GM19240 (cell line): ENCODE results near the gene PPFIBP2.

Experiments used
- DNase-seq: peaks from one replicate; pipeline ENCODE4 v3.0.0; 2011; ENCODE audit warnings: low spot score; ENCODE audit not compliant: insufficient read length

Gene PPFIBP2

DNA sequence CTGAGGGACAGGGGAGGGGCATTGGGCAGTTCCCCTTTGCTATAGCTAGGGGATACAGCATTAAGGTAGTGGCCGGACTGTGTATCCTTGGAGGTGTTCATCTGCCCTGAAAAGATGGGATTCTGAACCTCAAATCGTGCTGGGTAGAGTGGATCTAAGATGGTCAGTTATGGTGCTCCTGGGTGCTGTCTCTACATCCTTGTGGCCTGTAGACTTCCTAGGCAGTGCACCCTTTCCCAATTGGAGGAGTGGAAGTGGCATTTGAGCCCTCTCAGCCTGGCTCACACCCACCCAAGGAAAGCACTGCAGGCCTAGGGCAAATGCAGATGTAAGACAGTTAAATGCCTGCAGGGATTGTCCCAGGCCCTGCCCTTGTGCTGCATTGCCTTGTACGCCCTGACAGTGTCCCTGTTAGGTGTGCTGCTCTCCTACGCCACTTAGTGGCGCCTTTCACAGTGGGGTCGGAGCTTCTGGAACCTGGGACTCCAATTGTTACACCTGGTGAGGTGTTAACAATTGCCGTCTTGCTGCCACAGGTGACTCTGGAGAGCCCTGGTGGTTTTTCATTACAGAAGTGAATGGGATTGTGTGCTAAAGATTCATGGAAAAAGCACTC, 35.0 kb downstream of the PPFIBP2 start:
- DNase-seq: peak; percentile 49

DNA sequence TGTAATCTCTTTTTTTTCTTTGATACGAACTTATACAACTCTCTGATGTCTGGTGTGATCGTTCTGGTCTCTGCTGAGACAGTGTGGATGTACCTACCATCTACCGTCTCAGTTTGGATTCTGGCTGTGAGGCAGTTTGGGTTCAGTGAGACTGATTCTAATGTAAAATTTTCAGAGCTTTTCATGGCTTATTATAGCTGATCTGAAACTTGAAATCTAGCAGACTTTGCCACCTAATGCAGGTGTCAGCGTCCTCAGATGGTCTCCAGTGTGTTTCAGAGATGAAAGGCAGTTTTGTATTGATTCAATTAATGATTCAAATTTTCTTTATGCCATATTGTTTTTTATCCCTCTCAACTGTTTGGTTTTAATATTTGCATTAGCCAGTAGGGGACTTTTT, 35.9 kb downstream of the PPFIBP2 start:
- no peak for DNase-seq

DNA sequence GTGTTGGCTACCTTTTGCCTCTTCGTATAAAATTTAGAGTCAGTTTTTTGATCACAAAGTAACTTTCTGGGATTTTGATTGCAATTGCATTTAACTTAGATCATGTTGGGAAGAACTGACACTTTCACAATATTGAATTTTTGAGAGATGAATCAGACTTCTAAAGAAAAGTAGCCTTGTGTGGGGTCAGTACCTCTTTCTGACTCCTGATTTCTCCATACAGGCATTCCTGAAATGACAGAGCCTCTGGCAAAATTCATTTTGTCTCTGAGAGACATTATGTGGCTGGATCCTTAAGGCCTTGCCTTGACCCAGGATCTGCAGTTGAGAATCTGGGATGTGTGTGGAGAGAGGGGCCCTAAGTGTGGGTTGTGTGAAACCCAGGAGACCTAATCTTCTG, 37.8 kb downstream of the PPFIBP2 start:
- no peak for DNase-seq

DNA sequence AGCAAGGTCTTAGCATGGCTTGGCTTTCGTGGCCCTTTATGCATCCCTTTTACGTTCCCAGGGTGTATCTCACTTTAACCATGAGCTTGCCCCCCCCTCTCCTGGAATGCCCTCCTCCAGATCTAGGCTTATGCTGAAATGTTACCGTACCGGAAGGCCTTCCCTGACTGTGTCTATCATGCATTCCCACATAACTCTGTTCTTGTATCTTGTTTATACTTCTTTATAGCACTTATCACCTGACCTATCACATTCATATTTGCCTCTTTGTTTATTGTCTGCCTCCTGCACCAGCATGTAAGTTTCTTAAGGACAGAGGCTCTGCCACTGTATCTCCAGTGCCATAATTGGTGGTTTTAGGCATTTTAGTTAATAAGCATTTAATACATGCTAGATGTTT, 38.9 kb downstream of the PPFIBP2 start:
- no peak for DNase-seq

DNA sequence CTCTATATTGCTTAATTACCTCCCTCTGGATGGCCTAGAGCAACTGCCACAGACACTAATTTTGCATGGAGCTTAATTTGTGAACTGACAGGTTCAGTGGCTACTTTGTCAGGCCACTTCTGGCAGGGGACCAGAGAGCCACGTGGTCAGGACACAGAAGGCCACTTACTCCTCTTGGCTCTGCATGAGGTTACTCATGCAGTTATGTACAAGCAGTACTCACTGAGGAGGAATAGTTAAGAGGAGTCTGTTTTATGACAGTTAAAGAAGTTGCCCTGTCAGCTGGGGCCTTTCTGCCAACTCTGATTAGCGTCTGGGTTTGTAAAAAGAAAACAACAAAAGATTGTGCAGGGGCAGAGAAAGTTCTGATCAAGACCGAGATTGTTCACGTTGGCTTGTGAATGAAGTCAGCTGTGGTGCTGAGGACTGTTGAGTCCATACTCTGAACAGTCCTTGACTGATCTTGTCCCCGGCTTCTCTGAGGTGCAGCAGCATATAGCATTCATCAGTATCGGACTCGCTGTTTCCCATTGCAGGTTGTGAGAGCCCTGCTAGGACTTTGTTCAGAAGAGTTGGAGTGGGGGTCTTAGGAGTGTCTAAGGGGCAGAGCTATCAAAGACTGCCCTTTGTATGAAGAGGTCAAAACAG, 41.4 kb downstream of the PPFIBP2 start:
- DNase-seq: no peak

DNA sequence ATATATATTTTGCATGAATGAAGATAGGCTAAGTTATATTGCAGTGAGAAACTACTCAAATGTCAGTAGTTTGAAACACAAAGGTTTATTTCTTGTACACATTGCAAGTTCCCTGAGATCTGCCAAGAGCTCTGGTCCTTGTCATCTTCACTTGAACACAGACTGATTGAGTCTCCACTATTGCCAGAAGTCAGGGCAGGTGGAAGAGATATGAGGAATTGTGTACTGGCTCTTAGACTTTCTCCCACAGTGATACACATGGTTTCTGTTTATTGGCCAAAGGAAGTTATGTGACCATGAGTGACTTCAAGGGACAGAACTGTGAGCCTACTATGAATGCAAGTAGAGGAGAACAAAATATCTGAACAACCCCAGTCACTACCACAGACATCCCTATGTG, 44.2 kb downstream of the PPFIBP2 start:
- no peak for DNase-seq

DNA sequence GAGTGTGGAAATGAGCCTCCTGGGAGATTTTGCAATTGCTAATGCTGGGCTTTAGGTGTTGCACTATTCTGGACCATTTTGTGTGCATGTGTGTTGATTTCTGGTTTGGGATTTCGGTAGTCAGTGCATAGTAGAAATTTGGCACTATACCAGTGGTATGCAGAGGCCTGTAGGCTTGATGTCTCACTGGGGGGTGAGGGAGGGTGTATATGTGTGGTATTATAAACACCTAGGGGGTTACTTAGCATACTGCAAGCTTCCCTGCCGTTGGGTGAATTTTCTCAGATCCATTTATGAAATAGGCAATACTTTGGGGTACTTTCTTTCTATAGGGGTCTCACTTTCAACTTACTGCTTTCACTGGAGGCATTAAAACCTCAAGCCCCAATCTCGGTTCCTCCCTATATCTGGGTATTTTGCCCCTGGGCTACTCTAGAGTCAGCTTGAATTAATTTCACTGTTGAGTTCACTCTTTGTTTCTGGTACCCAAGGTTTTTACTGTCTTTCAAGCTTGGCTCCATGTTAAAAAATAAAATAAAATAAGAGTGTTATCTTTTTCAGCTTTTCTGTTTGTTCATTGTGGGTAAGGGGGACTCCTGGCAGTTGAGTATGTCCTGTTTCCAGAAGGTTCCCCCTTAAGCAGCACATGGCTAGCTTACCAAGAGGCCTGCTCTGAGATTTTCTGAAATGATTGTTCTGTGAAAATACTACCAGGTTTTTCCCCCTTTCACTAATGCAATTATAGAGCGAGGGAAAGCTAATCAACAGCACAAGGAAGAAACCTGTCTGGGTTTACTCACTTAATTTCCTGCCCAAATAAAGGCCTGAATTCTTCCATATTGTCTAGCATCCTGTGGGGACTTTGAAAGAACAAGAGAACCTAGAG, 45.8 kb downstream of the PPFIBP2 start:
- DNase-seq: no peak

DNA sequence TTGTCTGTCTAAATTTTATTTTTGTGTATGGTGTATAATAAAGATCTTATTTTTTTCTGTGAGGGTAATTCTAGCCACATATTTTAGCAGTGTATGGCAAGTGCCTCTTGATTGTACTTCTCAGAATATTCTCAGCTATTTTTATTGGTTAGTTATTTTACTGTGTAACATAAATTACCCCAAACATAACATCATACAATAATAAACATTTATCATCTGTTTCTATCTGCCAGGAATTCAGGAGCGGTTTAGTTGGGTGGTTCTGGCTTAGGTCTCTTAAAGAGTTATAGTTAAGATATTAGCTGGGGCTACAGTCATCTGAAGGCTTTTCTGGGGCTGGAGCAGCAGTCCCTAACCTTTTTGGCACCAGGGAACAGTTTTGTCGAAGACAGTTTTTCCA, 47.8 kb downstream of the PPFIBP2 start:
- no peak for DNase-seq

DNA sequence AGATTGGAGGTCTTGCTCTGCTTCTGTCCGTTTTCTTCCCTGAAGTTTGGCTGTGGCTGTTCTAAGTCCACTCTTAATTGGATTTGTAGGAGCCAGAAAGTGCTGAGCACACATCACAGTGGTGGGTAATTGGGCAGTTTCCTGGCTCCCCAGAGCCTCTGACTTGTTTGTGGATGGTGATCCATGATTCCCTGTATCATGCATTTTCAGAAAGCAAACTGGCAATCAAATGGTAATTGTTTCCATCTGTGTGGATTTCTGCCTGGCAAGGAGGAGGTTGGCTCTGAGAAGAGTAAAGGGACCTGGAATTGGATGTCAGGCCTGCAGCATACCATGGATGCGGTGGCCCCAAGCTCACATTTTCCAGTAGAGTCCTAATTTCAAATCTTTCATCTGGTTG, 49.5 kb downstream of the PPFIBP2 start:
- no peak for DNase-seq

DNA sequence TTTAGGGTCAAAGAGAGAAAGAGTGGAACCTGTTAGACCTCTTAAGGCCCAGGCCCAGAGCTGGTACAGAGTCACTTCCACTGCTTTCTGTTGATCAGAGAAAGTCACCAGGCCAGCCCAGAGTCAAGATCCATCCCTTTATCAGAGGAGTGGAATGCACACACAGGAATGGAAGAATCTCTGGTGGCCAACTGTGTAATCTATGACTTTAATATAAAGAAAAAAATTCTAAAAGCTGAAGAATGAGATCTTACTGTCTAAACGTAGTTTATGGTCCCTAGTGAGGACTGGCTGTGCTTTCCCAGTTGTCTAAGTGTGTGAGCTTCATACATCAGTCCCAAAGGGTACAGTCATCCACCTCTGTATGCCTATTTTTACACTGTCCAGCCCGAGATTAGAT, 51.0 kb downstream of the PPFIBP2 start:
- DNase-seq: no peak

DNA sequence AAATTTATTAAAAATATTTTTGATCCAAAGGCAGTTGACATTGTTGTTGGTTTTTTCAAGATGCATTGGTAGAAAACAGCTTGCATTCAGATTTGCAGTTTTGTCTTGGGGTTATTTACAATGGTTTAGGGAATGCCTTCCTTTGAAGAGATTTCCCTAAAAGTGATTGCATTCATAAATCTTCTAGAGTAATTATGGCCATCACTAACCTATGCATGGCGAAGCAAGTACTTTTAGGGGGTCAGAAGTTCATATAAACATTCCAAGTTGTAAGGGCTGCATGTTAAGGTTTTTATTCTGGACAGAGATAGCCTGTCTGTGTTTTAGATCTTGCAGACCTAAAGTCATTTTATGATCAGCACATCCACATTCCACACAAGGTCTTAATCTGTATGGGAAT, 53.5 kb downstream of the PPFIBP2 start:
- no peak for DNase-seq

DNA sequence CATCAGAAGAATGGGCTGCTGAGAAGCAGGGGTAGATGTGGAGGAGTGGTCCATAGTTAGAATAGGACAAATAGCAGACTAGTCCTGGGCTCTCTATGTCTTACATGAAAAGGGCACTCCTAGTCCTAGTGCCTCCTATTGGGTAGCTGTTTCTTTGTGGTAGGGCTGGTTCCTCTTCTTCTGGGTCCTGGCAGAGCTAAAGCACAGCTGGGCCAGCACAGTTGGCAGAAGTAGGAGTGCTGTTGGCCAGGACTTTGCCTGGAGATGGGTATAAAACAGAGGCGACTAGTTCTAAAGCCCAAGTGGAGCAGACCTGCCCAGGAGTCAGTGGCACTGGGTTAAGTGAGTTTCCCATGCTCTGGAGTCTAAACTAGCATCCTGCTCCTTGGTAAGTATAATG, 55.2 kb downstream of the PPFIBP2 start:
- DNase-seq: no peak

DNA sequence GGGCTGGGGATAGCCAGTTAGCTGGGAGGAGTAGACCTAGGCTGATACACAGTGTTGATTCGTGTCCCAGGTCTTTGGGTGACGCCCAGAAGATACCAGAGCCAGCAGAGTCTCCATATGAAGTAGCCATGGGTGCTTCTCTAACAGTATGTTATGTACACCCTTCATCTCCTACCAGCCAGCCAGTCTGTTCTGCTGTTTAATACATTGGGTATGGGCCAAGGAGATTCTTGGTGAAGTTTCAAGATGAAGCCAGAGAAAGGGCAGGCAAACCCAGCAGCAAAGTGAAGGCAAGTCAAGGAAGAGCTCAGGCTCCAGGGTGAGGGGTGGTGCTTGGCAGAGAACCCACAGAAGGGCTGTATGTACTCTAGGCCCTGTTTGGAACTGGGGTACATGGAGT, 56.4 kb downstream of the PPFIBP2 start:
- DNase-seq: no peak

DNA sequence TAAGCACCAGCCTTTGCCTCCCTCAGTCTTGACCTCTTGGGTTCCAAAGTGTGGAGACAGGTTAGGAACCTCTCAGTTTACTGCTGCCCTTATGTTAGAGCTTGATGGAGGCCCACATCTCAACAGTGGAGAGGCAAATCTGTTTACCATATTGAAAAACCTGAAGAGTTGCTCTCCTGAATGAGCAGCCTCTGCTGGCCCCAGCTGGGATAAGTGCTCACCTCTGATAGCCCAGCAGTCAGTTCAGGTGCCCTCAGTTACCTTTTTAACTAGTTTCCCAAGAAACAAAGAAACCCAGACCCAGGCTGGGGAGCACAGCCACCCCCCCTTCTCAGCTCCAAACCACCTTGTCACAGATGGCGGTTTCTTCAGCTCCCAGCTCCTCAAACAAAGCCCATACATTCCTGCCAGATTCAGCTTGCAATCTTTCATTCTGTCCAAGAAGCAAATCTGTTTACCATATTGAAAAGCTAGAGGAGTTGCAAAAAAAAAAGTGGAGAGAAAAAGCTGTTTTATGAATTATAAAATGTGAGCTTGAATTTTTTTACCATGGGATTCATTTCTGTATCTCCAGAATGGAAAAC, 57.2 kb downstream of the PPFIBP2 start:
- no peak for DNase-seq

DNA sequence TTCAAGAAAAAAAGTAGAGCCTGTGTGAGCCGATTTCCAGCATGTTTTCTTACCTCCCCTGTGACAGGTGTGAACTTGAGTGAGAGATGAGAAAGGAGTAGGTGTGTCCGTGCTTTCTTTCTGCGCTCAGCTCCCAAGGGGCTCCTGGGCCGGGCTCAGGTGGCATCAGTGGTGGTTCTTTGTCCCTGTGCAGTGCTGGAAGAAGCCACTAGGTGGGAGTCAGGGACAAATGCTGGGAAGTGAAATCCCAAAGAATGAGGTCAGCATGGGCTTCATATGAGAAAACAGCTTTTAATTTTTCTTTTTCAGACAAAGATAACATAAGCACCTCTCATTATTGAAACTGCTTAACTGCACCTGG, 57.8 kb downstream of the PPFIBP2 start:
- DNase-seq: no peak

DNA sequence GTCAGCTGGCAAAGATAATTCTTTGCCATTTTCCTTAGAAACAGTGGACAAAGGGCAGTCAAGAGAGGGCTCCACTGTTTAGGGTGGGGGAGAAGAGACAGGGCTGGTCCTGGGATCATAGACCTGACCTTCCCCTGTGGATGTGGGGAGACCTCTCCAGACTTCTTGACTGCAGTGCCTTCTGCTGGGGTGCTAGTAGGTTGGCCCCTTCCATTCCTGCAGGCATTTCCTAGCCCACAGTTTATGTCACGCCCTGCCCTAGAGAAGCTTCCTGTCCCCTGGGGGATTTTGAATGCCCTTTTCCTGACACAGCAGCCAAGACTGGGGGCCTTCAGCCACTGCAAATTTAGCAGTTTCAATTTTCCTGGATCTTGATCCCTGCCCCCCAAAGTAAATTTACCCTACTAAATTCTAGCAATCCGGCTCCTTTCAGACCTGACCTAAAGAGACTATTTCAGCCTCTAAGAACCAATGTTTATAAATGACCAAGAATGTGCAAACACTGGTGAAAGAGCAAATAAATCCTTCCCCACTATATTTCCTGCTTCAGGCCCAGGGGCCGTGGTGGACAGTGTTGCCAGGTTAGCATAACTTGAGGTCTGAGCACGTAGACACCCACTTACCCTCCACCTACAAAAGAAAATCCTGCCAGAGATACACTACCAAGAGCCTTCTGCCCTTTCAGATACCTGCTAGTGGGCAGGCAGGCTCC, 58.4 kb downstream of the PPFIBP2 start:
- DNase-seq: no peak

DNA sequence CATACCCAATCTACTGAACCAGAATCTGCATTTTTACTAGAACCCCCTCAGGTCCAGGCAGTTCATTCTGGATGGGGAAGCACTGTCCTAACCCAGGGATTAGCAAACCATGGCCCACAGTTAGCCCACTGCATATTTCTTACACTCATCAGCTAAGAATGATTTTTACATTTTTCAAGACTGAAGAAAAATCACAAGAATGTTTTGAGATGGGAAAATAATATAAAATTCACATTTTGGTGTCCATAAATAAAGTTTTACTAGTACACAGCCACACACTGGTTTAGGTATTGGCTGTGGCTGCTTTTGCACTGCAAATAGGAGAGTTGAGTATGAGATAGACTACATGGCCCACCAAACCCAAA, 59.4 kb downstream of the PPFIBP2 start:
- no peak for DNase-seq

DNA sequence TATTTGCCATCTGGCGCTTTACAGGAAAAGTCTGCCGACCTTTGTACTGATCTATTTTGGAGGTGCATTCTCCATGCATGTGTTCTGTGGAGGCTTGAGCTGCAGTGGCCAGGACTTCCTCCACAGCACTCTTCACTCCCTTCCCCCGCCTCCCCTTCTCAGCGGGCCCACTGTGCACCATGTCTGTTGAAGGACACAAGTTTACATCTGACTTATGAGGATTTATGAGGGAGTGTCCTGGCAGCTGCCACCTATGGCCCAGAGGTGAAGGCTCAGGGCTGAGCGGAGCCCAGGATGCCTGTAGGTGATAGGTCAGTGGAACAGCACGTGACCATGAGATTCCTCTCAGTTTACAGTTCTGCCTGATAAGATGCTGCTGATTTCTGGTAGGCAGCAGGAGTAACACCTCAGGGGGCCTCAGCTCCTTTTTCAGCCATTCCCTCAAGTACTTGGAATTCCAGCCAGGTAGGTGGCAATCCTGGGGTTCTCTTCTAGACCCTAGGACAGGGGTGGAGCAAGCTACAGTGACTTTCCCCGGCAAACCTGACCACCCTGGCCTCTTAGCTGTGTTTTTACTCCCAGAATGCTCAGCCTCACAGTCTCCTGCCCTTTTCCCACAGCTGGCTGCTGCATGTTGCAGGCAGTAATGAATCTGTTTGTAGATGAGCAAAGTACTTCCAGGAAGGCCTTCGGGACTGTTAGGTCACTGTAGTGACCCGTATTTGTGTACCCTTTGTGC, 59.9 kb downstream of the PPFIBP2 start:
- no peak for DNase-seq

DNA sequence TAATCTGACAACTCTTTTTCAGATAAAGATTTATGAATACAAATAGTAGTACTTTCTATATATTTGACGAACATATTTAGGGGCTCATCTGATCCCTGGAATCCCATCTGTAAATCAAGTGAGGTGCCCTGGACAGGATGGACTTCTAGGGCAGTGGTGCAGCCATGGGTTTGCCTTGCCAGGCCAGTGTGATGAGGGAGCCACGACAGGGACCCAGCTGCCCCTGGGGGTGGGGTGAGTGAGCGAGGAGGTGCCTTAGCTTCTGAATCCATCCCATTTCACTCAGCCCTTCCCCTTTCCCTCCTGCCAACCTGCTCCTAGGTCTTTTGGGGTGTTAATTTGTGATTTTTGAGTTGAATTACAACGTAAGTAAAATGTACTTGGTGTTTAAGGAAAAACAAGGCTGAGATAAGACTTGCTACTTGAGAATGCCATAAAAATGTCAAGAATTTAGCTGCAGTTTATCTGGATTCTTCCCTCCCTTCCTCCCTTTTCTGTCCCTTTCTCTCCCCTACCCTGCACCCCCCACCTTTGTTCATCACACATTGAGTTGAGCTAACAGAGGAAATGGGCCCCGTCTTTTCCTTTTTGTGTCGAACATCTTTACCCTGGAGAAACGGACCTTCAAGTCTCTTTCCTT, 60.8 kb downstream of the PPFIBP2 start:
- no peak for DNase-seq
